GM19455 (cell line): ENCODE results near the gene DNAJC15.
A peak's percentile ranks its signal among the peaks of the same experiment; 100 is the strongest.
"Not testable (repeated sequence)": the region's sequence is repeated elsewhere in the genome, so short reads cannot be mapped to it uniquely, and the experiment has no call there.

ENCODE experiments used
- ATAC-seq: cut with Tn5 transposase; IDR thresholded peaks from one replicate; pipeline ENCODE4 v1.9.1; 2021; ENCODE audit not compliant: unreplicated experiment

DNAJC15 gene

DNA sequence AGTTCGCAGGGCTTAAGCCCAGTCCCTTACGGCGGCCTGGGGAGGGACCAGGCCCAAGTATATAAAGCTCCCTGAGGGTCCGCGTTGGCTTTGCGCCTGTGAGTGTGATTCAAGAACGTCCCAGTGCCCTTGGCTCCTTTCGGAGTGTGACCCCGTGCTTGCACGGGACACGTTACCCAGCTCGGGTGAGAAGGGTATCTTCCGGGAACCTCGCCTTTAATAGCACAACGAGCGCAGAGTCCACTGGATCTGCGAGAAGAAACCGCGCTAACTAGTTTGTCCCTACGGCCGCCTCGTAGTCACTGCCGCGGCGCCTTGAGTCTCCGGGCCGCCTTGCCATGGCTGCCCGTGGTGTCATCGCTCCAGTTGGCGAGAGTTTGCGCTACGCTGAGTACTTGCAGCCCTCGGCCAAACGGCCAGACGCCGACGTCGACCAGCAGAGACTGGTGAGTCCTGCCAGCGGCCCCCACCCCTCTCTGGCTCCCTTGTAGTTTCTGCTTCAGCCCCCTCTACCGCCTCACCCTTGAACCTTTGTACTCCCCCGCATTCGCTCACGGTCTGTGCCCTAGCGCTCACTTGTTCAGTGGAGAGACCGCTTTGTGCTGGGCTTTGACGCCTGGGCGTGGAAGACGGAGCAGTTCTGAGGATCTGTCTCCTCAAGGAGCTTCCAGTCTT, at the start of gene DNAJC15:
TSS of gene DNAJC15 (plus strand) at position 298 of the 675 bp plus-strand sequence. CDS start at position 339, 41 bp downstream.
- ATAC-seq = peak; percentile 78

- no peak for ATAC-seq
Observed at GRCh38 chr13:42976066-42976465, 47.3 kb upstream of the DNAJC15 start.

DNA sequence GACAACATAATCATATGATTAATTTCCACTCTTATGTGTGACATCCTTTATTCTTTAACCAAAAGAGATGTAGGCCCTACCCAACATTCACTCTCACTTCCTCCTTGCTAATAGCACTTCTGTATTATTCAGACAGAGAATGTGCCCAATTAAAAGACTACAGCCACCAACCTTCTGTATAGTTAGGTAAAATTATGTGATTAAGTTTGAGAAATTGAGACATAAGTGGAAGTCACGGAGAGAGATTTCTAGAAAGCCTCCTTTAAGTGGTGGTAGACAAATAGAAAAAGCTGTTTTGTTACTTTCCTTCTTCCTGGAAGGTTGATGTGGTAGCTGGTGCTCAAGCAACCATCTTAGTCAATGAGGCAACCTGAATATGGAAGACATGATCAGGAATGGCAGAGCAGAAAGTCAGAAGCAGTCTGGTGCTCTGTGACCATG, 46.1 kb upstream of the DNAJC15 start:
- no peak for ATAC-seq

GRCh38 chr13:42981317-42981716, 42.1 kb upstream of the DNAJC15 start:
- no peak for ATAC-seq

- ATAC-seq = no peak
Observed at GRCh38 chr13:42981853-42982252, 41.5 kb upstream of the DNAJC15 start.

GRCh38 chr13:42984026-42984425, 39.4 kb upstream of the DNAJC15 start:
- no peak for ATAC-seq

- ATAC-seq = no peak
Observed at GRCh38 chr13:42984691-42985090, 38.7 kb upstream of the DNAJC15 start.

GRCh38 chr13:42985312-42986175, 37.8 kb upstream of the DNAJC15 start:
- no peak for ATAC-seq

DNA sequence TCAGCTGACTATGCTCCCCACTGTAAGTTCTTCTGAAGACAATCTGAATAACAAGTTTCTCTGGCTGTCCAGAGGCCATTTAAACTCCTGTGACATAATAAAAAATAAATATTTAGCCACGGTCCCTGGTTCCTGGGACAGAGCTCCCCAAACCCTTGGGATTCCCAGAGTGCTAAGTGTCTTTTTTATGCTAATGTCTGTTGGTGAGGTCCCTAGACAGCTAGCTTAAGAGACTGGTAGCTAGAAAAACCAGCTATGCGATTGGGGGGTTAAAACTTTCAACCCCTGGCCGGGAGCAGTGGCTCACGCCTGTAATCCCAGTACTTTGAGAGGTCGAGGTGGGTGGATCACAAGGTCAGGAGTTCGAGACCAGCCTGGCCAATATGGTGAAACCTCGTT, 37.2 kb upstream of the DNAJC15 start:
- ATAC-seq = no peak

DNA sequence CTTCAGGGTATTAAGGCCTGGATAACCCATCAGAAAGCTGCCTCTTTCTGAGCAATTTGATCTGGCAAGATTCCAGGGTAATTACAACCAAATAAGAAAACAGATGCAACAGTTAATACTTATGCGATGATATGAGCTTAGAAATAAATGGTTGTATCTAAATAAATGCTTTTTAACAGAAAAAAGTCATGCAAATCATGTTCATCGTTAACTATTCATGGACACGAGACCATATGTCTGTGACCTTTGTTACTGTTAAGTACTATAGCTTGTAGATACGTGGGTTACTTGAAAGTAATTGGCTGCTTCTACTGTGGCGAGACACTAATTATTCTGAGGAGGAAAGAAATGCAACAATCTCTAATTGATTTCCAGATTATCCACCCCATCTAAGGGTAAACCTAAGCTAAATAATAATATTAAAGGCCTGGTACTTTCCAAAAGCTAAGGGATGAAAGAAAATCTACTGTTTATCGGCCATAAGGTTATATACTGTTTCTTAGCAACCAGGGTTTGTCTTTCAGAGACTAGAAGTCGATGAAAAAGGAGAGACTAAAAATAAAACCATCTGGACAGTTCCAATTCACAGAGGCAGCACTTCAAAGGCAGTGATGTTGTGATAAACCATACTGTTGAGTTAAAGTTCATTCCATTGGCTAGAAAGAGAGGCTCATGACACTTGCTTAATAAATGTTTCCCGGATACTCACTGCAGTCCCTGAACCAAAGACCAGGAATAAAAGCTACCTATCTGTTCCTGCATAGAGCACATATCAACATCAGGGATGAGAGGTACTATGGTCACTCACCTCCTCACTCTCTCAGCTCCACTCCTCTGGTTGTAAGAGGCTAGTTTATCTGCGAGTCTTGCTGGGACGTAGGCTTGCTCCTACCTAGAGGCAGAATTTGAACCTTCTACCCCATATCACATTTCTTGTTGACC, 32.8 kb upstream of the DNAJC15 start:
- ATAC-seq = no peak

DNA sequence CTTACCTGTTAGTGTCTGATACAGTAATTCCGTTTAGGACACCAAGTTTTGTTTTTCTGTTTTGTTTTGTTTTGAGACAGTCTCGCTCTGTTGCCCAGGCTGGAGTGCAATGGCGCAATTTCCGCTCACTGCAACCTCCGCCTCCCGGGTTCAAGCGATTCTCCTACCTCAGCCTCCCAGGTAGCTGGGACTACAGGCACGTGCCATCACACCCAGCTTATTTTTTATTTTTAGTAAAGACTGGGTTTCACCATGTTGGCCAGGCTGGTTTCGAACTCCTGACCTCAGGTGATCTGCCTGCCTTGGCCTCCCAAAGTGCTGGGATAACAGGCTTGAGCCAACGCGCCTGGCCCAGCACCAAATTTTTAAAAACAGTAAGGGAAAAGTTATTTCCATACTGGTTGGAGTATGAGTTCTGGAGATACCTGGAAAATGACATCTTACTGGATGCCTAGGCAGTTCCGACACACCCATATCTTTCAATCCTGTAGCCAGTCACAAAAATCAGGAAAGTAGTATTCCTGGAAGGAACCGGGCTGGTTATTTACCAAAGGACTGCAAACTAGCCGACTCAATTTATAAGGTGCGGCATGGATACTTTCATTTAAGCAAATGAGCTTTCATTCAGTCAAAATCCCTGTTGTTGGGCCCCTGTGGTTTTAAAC, 32.0 kb upstream of the DNAJC15 start:
- not testable (repeated sequence) for ATAC-seq

DNA sequence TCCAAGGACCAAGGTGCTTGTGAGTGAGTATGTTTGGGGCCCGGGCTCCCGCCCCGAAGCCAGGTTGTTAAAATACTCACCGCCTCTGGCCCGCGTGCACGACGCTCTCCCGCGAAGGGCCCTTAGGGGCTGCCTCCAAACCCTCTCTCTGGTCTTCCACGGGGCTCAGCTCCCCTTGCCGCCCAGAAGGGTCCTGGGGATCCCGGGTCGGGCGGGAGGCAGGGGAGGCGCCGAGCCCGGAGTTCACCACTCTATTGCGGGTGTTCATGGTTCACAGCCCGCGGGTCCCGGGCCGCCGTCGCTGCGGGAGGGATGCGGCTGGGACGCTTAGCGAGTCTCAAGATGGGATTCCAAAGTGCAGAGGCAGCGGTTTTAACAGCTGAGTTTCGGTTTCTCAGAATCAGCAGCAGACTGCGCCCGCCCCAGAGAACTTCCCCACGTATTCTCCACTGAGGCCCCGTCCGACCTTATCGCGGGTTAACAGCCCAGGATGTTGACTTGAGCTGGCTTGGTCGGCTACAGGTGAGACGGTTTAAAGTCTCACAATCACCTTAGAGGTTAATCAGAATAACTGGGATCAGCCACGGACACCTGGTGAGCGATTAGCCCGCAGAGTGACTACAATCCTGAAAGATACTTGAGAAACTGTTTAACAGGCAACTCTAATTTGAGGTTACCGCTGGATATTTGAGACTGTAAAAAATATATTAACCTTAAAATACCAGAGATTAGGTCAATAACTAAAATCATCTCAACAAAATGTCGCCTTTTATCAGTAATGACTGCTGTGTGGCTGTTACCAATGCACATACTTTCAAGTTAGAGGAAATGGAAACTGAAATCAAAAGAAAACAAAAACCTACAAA, 31.3 kb upstream of the DNAJC15 start, which contains the start of gene EPSTI1:
TSS of gene EPSTI1 (minus strand) at position 344 of the 866 bp plus-strand sequence. CDS start at position 268, 76 bp downstream.
- ATAC-seq = peak; percentile 80

- peak; percentile 4 for ATAC-seq
Observed at GRCh38 chr13:42992764-42993122, 30.6 kb upstream of the DNAJC15 start.

- ATAC-seq = no peak
Observed at GRCh38 chr13:42994878-42995277, 28.5 kb upstream of the DNAJC15 start.

DNA sequence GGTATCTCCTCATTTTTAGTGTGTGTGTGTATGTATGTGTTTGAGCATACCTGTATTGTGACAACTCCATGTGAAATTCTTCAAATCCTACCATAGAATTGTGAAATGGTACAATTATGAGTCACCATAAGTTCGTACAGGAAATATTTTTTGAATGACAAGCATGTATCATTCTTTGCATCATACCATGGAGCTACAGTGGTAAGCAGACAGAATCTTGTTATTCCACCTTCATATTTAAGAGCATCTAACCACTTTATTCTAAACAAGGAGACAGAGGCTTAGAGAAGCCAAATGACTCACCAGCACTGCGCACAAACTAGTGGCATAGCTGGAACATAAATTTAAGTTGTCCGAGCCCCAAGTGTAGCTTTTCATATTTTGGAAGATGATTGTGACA, 26.8 kb upstream of the DNAJC15 start:
- ATAC-seq = no peak

DNA sequence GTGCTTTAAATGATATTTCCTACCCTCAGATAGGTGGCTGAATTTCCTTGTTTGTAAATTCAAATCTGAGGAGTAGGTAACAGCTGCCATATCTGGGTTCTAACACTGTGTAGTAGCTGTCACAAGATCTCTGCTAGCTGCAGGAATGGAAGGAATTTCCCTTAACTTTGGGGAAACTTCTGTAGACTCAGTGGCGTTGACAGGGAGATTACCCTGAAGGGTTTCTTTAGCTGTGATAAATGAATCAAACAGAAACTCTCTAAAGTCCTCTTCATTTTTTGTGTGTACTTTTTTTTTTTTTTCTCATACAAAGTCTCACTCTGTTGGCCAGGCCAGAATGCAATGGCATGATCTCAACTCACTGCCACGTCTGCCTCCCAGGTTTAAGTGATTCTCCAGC, 26.0 kb upstream of the DNAJC15 start:
- ATAC-seq = no peak

- ATAC-seq = no peak
Observed at GRCh38 chr13:42999491-42999890, 23.9 kb upstream of the DNAJC15 start.

- no peak for ATAC-seq
Observed at GRCh38 chr13:43000676-43001075, 22.7 kb upstream of the DNAJC15 start.

DNA sequence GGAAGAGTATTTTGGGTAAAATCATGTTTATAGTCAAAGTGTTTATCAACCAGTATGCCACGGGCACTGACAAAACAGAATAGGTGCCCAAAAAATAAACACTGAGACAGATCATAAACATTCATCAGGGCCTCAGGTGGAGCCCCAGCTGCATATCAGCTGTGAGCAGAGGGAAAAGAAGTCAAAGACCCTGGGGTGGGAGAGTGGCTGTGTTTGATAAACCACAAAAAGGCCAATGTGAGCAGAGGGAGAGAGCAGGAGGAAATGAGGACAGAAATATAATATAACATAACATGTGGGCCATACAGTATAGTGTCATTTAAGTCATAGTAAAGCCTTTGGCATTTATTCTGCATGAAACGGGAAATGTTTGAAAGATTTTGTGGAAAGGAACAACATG, 21.4 kb upstream of the DNAJC15 start:
- no peak for ATAC-seq

DNA sequence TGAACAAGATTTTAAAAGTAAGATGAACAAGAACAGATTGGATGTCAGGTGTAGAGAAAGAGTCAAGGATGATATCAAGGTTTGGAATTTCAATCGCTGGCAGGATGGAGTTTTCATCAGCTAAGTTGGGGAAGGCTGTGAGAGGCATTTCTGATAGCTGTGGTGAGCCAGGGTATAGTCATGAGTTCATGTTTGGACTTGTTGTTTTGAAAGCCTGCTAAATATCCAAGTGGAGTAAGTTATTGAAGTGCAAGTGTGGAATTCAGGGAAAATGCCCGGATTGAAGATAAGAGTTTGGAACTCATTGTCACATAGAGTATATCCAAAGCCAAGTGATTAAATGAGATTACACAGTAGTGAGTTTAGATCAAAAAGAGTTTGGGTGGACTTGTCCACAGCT, 20.4 kb upstream of the DNAJC15 start:
- no peak for ATAC-seq
